ENCODE results near the gene STAP2.

Gene STAP2

DNA sequence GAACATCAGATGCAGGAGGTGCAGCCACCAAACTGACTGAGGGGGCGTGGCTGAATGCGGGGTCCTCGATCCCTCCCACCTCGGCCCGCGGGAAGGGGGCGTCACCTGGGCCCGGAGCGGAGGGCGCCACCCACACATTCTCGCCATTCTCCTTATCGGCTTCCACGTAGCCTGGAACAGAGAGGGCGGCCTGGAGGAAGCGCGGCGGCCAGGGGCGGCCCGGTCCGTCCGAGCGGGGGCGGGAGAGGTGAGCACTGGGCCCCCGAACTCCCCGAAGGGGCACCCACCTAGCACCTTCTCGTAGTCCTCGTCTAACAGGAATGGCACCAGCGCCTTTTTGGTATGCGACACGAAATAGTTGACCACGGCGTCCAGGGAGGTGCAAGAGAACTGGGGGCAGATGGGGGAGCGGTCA lies 11.8 kb downstream of the STAP2 start:
- DNase-seq: peak; percentile 62

GRCh38 chr19:4326215-4326836 lies 12.3 kb downstream of the STAP2 start:
- DNase-seq: no peak

- no peak for DNase-seq
Observed at GRCh38 chr19:4324228-4324627, 14.4 kb downstream of the STAP2 start.

DNA sequence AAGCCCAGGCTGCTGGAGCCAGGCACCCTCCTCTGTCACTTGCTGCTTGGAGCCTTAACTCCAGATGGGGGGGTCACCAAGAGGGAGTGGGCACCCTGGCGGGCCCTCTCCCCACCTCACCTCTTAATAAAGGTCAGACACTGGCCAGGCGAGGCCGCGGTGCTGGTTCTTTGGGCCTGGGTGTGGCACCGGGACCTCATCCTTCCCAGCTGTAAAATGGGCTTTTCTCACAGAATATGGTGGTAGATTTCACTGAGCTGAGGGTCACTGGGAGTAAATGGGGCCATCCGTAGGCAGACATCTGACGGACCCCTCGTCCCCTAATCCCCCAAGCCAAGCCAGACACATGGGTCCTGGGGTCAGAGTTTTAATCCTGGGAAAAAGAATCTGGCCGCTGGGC lies 14.9 kb downstream of the STAP2 start:
- DNase-seq: no peak

DNA sequence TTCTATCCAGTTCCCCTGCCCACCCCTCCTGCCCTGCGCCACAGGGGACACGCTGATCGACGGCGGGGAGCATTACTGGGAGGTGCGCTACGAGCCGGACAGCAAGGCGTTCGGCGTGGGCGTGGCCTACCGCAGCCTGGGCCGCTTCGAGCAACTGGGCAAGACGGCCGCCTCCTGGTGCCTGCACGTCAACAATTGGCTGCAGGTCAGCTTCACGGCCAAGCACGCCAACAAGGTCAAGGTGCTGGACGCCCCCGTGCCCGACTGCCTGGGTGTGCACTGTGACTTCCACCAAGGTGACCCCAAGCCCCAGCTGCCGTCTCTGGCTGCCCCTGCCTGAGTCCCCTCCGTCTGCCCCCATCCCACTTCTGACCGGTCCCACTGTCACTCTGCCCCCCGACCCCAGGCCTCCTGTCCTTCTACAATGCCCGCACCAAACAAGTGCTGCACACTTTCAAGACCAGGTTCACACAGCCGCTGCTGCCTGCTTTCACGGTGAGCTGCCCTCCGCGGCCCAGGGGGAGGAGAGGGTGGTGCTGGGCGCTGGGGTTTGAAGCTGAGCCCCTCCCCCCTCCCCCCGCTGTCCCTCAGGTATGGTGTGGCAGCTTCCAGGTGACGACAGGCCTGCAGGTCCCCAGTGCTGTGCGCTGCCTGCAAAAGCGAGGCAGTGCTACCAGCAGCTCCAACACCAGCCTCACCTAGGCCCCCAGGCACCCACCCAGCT lies 15.5 kb downstream of the STAP2 start:
- DNase-seq: no peak

DNA sequence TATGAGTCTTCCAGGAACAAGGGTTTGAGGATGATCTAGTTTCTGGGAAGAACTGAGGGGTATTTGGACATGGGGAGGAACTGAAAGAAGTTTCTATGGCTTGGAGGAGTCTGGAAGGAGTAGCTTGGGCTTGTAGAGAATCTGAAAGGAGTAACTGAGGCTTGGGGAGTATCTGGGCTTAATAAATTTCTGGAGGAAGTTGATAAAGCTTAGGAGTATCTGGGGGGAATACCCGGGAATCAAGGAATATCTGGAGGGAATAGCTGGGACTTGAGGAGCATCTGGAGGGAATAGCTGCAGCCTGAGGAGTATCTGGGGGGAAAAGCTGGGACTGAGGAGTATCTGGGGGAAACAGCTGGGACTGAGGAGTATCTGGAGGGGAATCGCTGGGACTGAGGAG lies 18.2 kb downstream of the STAP2 start:
- no peak for DNase-seq

DNA sequence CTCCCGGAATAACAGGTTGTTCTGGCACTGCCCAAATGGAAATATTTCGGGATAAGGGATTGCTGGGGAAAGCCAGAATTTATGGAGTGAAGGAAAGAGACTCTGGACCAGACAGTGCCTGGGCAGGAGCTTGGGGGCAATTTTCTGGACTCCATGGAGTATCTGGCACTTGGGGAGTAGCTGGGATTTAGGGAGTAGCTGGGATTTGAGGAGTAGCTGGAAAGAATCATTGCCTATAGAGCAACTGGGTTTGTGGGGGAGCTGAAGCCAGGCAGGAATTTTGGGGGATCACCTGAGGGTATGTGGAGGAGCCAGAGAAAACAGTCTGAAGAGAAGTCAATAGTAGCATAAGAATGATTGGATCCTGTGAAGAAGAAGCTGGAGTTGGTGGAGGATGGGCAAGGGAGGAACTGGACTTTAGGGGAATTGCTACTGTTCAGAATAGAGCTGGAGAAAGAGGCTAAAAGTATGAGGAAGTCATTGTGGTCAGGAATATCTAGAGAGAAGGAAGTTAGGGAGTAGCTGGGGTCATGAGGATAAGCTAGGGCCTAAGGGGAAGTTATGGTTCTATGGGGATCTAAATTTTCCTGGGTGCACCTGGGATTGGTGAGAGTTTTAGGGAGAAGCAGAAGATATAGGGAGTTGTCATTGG lies 19.4 kb downstream of the STAP2 start:
- no peak for DNase-seq

DNA sequence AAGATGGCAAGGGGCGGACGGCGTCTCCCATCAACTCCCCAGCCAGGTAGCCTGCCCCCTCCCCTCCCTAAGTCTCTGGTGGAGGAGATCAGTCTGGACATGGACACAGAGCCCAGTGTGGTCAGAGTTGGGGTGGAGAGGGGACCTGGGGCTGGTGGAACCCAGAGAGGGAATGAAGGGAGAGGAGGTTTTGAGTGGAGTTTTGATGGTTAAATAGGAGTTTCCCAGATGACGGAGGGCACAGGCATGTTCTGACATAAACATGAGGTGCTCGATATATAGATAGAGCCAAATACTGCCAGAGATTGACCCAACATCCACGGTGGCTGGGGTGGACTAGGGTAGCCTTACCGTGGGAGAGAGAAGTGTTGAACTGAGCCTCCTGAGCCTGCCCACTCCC lies 20.2 kb downstream of the STAP2 start:
- no peak for DNase-seq

- DNase-seq: no peak
Observed at GRCh38 chr19:4316956-4317355, 21.7 kb downstream of the STAP2 start.

DNA sequence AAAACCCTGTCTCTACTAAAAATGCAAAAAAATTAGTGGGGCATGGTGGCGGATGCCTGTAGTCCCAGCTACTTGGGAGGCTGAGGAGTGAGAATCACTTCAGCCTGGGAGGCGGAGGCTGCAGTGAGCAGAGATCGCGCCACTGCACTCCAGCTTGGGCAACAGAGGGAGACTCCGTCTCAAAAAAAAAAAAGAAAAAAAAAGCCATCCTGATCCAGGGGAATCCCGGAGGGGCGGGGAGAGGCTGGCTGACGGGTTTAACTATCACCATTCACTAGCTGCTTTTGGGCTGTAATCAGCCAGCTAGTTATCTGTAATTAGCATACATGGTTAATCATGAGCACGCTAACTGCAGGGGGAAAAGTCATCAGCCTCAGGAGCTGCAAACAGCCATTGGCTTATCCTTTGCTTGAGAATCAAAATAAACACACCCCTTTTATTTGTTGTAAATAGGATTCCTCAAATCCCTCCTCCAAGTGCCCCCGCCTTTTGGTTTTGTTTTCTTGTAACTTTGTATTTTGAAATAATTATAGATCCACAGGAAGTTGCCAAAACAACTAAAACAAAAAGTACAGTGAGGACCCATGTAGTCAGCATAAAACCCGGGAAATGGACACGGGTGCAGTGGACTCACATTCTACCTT lies 24.7 kb downstream of the STAP2 start:
- no peak for DNase-seq

GRCh38 chr19:4310247-4311121 lies 28.1 kb downstream of the STAP2 start:
- DNase-seq: peak; percentile 42

DNA sequence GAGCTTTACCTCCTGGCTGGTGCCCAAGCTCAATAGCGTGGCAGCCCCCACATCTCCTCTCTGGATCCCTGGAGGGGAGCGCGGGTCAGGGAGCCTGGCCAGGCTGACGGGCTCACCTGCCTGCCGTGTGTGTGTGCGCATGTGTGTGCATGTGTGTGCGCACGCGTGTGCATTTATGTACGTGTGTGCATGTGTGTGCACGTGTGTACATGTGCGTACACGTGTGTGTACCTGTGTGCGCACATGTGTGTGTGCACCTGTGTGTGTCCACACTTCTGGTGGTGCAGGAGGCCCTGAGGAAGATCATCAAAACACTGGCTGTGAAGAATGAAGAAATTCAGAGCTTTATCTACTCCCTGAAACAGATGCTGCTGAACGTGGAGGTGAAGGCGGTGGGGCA lies 33.0 kb downstream of the STAP2 start:
- DNase-seq: no peak

GRCh38 chr19:4305257-4305612 lies 33.4 kb downstream of the STAP2 start:
- DNase-seq: no peak

DNA sequence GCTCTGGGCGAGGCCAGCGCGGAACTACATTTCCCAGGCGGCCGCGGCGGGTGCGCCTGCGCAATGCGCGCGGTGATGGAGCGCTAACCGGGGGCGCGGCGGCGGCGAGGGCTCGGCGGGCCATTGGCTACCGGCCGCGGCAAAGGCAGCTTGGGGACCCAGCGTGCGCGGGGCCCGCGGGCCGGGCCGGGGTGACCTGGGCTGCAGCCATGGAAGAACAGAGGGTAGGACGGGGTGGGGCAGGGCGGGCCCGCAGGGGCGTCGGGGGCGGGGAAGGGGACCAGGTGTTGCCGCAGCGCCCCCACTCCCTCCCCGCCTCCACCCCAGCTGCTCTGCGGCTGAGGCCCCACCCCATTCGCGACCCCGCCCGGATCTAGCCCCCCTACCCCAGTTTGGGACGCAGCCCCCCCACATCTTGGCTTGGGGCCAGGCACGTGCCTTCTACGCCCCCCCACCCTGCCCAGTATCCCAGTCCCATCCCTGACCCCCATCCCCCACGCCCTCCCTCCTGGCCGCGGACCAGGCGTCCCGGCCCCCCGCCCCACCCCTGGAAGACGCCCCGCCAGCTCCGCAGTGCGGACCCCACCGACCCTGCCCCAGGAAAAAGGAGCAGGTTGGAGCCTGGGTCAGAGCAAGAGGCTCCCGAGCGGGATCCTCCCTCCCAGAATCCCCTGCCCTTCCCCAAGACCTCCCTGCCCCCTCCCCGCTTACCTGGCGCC lies 33.9 kb downstream of the STAP2 start, which contains the start of gene FSD1:
Gene FSD1, plus strand, starts transcription at position 61 of the 719 bp plus-strand sequence. Its CDS starts 149 bp downstream, at position 210.
- peak; percentile 86 for DNase-seq

DNA sequence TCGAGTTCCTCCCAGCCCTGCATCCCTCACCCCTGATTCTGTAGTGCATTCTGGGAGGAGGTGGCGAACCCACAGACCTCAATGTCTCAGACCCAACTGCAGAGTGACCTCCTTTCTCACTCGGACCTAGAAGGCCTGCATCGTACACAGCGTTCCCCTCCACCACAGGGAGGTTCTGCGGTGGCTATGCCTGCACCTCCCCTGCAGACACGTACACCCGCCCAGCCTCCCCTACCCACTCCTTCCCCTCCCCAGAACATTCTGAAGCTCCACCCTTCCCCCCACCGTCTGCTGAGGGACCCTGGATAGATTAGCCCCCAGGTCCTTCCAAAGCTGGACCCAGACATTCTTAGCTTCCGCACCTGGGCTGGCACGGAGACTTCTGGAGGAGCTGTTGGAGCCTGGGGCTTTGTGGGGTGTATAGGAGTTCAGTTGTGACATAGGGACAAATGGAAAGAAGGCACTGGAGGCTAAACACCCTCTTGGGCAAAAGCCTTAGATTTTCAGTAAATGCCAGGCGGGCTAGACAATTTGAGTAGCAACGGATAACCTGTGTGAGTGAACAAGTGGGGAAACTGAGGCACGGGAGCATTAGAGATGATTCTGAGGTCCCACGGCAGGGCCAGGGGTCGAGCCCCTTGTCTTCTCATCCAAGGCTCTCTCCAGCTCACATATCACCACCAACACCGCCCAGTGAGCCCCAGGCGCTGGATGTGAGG lies 34.6 kb downstream of the STAP2 start:
- no peak for DNase-seq

DNA sequence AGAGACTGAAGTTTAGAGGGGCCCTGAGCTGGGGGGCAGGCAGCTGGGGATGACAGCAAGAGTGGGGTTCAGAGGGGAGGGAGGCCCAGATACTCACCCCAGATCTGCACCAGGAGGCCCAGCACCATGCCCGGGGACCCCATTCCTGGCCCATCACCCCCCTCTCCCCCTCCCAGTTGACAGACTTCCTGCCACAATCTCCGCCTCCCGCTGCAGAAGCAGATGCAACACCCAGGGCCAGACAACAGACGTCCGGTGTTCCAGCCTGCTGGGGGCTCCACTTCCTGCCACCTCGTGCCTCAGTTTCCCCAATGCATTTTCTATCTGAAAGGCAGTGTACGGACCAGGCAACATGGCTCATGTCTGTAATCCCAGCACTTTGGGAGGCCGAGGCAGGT lies 36.4 kb downstream of the STAP2 start, which contains the start of gene TMIGD2:
Gene TMIGD2, minus strand, starts transcription at position 147 of the 398 bp plus-strand sequence. Its CDS starts 4 bp downstream, at position 143.
- DNase-seq: peak; percentile 54

DNA sequence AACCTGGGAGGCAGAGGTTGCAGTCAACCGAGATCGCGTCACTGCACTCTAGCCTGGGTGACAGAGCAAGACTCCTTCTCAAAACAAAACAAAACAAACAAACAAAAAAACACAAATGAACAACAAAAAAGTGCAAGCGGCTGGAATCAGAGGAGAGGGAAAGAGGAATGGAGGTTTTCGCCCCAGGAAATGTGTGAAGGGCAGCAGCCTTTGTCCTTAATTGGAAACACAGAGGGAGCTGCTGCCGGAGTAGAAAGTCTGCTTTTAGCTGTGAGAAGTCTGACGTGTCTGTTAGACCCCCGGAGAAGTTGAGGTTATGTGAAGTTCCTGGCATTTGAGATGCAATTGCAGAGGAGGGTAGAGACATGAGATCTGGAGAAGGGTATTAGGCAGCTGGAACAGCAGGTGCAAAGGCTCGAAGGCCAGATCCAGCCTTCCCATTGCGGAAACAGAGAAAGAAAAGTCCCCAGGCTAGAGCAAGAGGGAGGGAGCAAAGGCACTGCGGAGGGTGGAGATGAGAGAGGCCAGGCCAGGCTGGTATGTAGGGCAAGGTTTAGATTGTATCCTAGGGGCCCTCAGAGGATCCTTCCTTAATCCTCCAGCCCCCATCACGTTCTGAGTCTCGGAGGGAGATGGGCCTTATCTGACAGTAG lies 36.9 kb downstream of the STAP2 start:
- peak; percentile 43 for DNase-seq

DNA sequence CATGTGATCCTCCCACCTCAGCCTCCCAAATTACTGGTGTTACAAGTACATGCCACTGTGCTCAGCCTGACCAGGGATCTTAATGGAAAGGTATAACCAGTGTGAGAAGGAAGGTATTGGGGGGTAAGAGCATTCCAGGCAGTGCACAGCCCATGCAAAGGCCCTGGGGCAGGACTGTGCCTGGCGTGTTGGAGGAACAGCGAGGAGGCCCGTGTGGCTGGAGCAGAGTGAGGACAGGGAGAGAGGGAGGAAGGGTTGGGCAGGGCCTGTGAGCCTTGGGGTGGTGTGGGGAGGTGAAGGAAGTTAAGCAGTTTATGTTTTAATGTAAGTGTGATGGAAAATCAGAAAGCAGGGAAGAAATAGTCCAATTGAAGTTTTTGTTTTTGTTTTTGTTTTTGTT lies 38.0 kb downstream of the STAP2 start:
- no peak for DNase-seq

- no peak for DNase-seq
Observed at GRCh38 chr19:4298810-4299550, 39.6 kb downstream of the STAP2 start.
